GM18508 (cell line): ENCODE data around the gene PNPLA7.

Experiments used
- ATAC-seq: cut with Tn5 transposase; IDR thresholded peaks from one replicate; pipeline ENCODE4 v1.9.1; 2021; ENCODE audit warnings: moderate number of reproducible peaks; ENCODE audit not compliant: insufficient read depth, unreplicated experiment

PNPLA7 gene

GRCh38 chr9:137439158-137439714 lies 111.0 kb downstream of the PNPLA7 start:
- ATAC-seq, result no peak

- ATAC-seq, result no peak
These were observed 111.5 kb downstream of the PNPLA7 start for GRCh38 chr9:137438591-137439157.

- ATAC-seq, result no peak
These were observed 112.3 kb downstream of the PNPLA7 start for GRCh38 chr9:137437691-137438590.

GRCh38 chr9:137436761-137437600 lies 113.2 kb downstream of the PNPLA7 start:
- ATAC-seq, result no peak

- no peak for ATAC-seq
These were observed 114.0 kb downstream of the PNPLA7 start for GRCh38 chr9:137435980-137436760.

- ATAC-seq, result no peak
These were observed 114.8 kb downstream of the PNPLA7 start for GRCh38 chr9:137435381-137435891.

- ATAC-seq, result no peak
These were observed 115.5 kb downstream of the PNPLA7 start for GRCh38 chr9:137434498-137435380.

- no peak for ATAC-seq
These were observed 116.2 kb downstream of the PNPLA7 start for GRCh38 chr9:137433916-137434431.

GRCh38 chr9:137433349-137433915 lies 116.8 kb downstream of the PNPLA7 start:
- ATAC-seq, result no peak

- ATAC-seq, result no peak
These were observed 117.4 kb downstream of the PNPLA7 start for GRCh38 chr9:137432687-137433348.

GRCh38 chr9:137431416-137431931 lies 118.7 kb downstream of the PNPLA7 start:
- no peak for ATAC-seq

GRCh38 chr9:137430723-137431415 lies 119.3 kb downstream of the PNPLA7 start:
- ATAC-seq, result no peak

- no peak for ATAC-seq
These were observed 120.1 kb downstream of the PNPLA7 start for GRCh38 chr9:137429974-137430722.

GRCh38 chr9:137429546-137429890 lies 120.7 kb downstream of the PNPLA7 start:
- ATAC-seq, result no peak

GRCh38 chr9:137428841-137429545 lies 121.2 kb downstream of the PNPLA7 start:
- no peak for ATAC-seq

GRCh38 chr9:137428311-137428630 lies 121.9 kb downstream of the PNPLA7 start:
- no peak for ATAC-seq
